Stomach smooth muscle (tissue), 2 donors: Measurements from ENCODE around the gene TTC12.

ENCODE experiments used
- H3K27ac ChIP-seq: one replicate; pipeline ENCODE4 v1.7.0; 2013; ENCODE audit warnings: mild to moderate bottlenecking, low read length, inconsistent platforms
- H3K27me3 ChIP-seq, 2 donors: one replicate each; pipeline ENCODE4 v1.7.0; 2013; ENCODE audit warnings: low read length in 2 of 2; ENCODE audit not compliant: insufficient read depth in 2 of 2, control insufficient read depth in 1 of 2
- H3K36me3 ChIP-seq, 2 donors: one replicate each; pipeline ENCODE4 v1.7.0; 2013; ENCODE audit warnings: low read length in 2 of 2; ENCODE audit not compliant: control insufficient read depth in 2 of 2, insufficient read depth in 2 of 2
- H3K4me1 ChIP-seq: one replicate; pipeline ENCODE4 v1.7.0; 2013; ENCODE audit warnings: low read length; ENCODE audit not compliant: control insufficient read depth, insufficient read depth
- H3K4me3 ChIP-seq, 2 donors: one replicate each; pipeline ENCODE4 v1.7.0; 2013; ENCODE audit warnings: low read length in 2 of 2
- H3K9ac ChIP-seq, 2 donors: one replicate each; pipeline ENCODE4 v1.7.0; 2013; ENCODE audit warnings: low read length in 2 of 2, mild to moderate bottlenecking in 1 of 2
- H3K9me3 ChIP-seq, 2 donors: one replicate each; pipeline ENCODE4 v1.7.0; 2013; ENCODE audit warnings: low read length in 2 of 2; ENCODE audit not compliant: control insufficient read depth in 2 of 2
- donor health status: healthy.
- donor health status: Pancreatic carcinoma.

Gene TTC12

DNA sequence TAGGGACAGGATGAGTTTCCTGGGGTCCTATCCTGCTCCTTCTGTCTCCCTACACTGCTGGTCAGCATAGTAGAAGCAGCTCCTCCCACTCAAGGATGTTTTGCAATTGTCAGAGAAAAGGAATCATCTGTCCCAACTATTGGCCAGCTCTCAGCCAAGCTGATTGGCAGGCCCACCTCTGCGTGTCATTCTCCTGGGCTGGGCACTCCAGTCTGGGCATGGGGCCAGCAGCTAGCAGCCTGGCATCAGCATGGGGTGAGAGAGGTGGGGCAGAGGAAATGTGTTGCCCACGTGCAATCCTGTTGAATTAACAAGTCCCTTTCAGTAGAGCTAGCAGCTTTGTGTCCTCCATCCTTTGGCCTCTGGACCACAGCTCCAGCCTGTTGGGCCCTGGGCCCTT lies 87.3 kb downstream of the TTC12 start:
- Histone ChIP-seq H3K9ac (no peak overlapping the region), H3K9me3 (no peaks in the 10 kb centered on the region), H3K36me3 (no peaks in the 10 kb centered on the region), H3K4me1 (no peaks in the 10 kb centered on the region), H3K27ac (no peak overlapping the region), H3K27me3 (no peaks in the 10 kb centered on the region), H3K4me3 (no peak overlapping the region)

- Histone ChIP-seq H3K9me3 (no peaks in the 10 kb centered on the region), H3K27ac (no peak overlapping the region), H3K36me3 (no peaks in the 10 kb centered on the region), H3K27me3 (peaks cover 0 to 4% of the 10 kb centered on the region in 2 donors), H3K4me3 (no peak overlapping the region), H3K4me1 (no peaks in the 10 kb centered on the region), H3K9ac (no peak overlapping the region)
Measured at GRCh38 chr11:113404859-113405430, 90.6 kb downstream of the TTC12 start.

GRCh38 chr11:113405724-113406478 lies 91.5 kb downstream of the TTC12 start:
- Histone ChIP-seq H3K4me1 (no peaks in the 10 kb centered on the region), H3K9me3 (no peaks in the 10 kb centered on the region), H3K36me3 (no peaks in the 10 kb centered on the region), H3K27ac (no peak overlapping the region), H3K9ac (no peak overlapping the region), H3K4me3 (no peak overlapping the region), H3K27me3 (peaks cover 0 to 4% of the 10 kb centered on the region in 2 donors)

DNA sequence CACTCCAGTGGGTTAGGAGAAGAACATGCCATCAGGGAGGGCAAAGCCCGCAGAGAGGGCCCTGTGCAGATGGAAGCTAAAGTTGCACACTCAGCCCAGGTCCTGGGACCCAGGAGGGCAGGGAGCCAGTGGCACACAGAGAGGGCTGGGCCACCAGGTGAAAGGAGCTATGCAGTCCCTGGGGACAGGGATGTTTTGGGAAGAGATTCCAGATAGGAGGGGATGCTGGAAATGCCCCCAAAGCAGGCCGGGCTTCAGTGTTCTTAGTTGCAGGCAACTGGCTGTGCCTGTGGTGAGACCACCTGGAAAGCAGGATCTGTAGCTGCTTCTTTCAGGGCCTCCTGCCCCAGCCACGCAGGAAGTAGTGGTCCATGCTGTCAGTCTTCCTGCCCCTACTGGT lies 92.8 kb downstream of the TTC12 start:
- no peaks in the 10 kb centered on the region for H3K9me3 ChIP-seq
- H3K27ac ChIP-seq, result no peak overlapping the region
- H3K27me3 ChIP-seq, result peaks cover 0 to 4% of the 10 kb centered on the region in 2 donors

GRCh38 chr11:113408206-113408605 lies 93.8 kb downstream of the TTC12 start:
- Histone ChIP-seq H3K27me3 (peaks cover 0 to 4% of the 10 kb centered on the region in 2 donors), H3K36me3 (no peaks in the 10 kb centered on the region), H3K4me1 (no peaks in the 10 kb centered on the region), H3K4me3 (no peak overlapping the region), H3K27ac (no peak overlapping the region), H3K9me3 (no peaks in the 10 kb centered on the region), H3K9ac (no peak overlapping the region)

More for the DNA sequence above, 92.8 kb downstream of the TTC12 start:
- H3K36me3 ChIP-seq, result no peaks in the 10 kb centered on the region
- H3K9ac ChIP-seq, result no peak overlapping the region
- H3K4me3 ChIP-seq, result no peak overlapping the region
- H3K4me1 ChIP-seq, result no peaks in the 10 kb centered on the region

DNA sequence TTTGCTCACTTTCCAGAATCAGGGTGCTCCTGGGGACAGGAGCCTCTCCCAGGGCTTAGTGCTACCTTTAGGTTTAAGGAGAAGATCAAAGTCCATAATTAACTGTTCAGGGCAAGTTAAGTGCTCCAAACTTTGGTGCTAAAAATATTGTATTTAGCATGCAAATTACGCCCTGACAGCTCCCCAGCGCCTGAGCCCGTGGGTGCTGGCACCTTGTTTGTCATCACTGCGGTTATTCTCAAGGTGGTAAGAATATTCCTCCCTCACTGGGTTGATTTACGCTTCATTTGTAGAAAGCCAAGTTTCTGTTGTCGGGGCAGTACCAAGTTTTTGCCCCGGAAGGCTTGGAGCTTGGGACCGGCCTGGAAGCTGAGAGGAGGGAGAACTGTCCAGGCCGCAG lies 94.5 kb downstream of the TTC12 start:
- Histone ChIP-seq H3K9ac (no peak overlapping the region), H3K9me3 (no peaks in the 10 kb centered on the region), H3K27ac (no peak overlapping the region), H3K4me3 (no peak overlapping the region), H3K4me1 (no peaks in the 10 kb centered on the region), H3K36me3 (no peaks in the 10 kb centered on the region), H3K27me3 (peaks cover 0 to 4% of the 10 kb centered on the region in 2 donors)

GRCh38 chr11:113409526-113409925 lies 95.1 kb downstream of the TTC12 start:
- Histone ChIP-seq H3K4me1 (no peaks in the 10 kb centered on the region), H3K36me3 (no peaks in the 10 kb centered on the region), H3K27me3 (peaks cover 0 to 4% of the 10 kb centered on the region in 2 donors), H3K9me3 (no peaks in the 10 kb centered on the region), H3K27ac (no peak overlapping the region), H3K9ac (no peak overlapping the region), H3K4me3 (no peak overlapping the region)

- no peaks in the 10 kb centered on the region for H3K9me3 ChIP-seq
- H3K27me3 ChIP-seq, result peaks cover 0 to 4% of the 10 kb centered on the region in 2 donors
- no peak overlapping the region for H3K4me3 ChIP-seq
- H3K36me3 ChIP-seq, result no peaks in the 10 kb centered on the region
- no peak overlapping the region for H3K9ac ChIP-seq
- H3K4me1 ChIP-seq, result no peaks in the 10 kb centered on the region
- H3K27ac ChIP-seq, result no peak overlapping the region
Measured at GRCh38 chr11:113410414-113411135, 96.2 kb downstream of the TTC12 start.

DNA sequence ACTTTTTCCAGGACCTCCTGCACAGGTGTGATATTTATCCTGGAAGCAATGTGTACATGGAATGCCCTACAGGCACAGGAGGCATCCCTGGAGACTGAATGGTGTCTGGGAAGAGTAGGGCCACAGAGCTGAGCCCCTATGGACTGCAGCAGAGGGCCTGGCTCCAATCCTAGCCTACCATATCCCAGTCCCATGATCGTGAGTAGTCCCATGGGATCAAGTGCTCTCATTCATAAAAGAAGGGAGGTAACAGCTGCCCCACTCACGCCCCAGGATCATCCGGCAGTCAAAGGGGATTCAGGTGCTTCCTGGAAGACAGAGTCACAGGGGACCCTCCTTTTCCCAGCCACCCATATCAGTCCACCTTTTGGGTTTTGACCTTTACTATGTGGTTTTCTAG lies 97.2 kb downstream of the TTC12 start:
- no peaks in the 10 kb centered on the region for H3K4me1 ChIP-seq
- H3K9ac ChIP-seq, result no peak overlapping the region
- peaks cover 0 to 4% of the 10 kb centered on the region in 2 donors for H3K27me3 ChIP-seq
- no peak overlapping the region for H3K27ac ChIP-seq
- H3K36me3 ChIP-seq, result no peaks in the 10 kb centered on the region
- H3K4me3 ChIP-seq, result no peak overlapping the region
- no peaks in the 10 kb centered on the region for H3K9me3 ChIP-seq

- H3K4me3 ChIP-seq, result no peak overlapping the region
- peaks cover 0 to 3% of the 10 kb centered on the region in 2 donors for H3K27me3 ChIP-seq
- no peak overlapping the region for H3K9ac ChIP-seq
- no peaks in the 10 kb centered on the region for H3K4me1 ChIP-seq
- no peaks in the 10 kb centered on the region for H3K36me3 ChIP-seq
- H3K9me3 ChIP-seq, result no peaks in the 10 kb centered on the region
- H3K27ac ChIP-seq, result no peak overlapping the region
Measured at GRCh38 chr11:113412675-113413074, 98.3 kb downstream of the TTC12 start.
